PFSK-1 (cell line): Measurements from ENCODE around the gene IL1A.

Experiments used
- FOXP2 ChIP-seq: optimal IDR thresholded peaks from 2 replicates; pipeline ENCODE3; 2011; ENCODE audit warnings: borderline replicate concordance, control low read depth, inconsistent platforms; ENCODE audit not compliant: insufficient read depth; ENCODE audit errors: extremely low read length, extremely low read depth
- POLR2AphosphoS5 ChIP-seq: IDR thresholded peaks from 2 replicates; pipeline ENCODE4 v1.6.1; 2012; ENCODE audit warnings: low read depth, mild to moderate bottlenecking, control low read depth, low read length, moderate library complexity
- SIN3A ChIP-seq: IDR thresholded peaks from 2 replicates; pipeline ENCODE4 v1.6.1; 2012; ENCODE audit warnings: mild to moderate bottlenecking, low read length, moderate library complexity, borderline replicate concordance; ENCODE audit not compliant: insufficient read depth
- TAF1 ChIP-seq: IDR thresholded peaks from 2 replicates; pipeline ENCODE4 v1.6.1; 2012; ENCODE audit warnings: low read length, control low read depth, borderline replicate concordance; ENCODE audit not compliant: insufficient read depth
- TF ChIP-seq, protein P1 (sequence below), 2 experiments: IDR thresholded peaks; 2 replicates each; pipeline versions ENCODE4 v1.6.1 to v1.8.0; 2011 to 2012; ENCODE audit warnings: low read depth in 2 of 2, low read length in 2 of 2, control low read depth in 1 of 2, inconsistent platforms in 1 of 2, mild to moderate bottlenecking in 1 of 2, moderate library complexity in 1 of 2; ENCODE audit not compliant: insufficient read depth in 1 of 2

IL1A gene

DNA sequence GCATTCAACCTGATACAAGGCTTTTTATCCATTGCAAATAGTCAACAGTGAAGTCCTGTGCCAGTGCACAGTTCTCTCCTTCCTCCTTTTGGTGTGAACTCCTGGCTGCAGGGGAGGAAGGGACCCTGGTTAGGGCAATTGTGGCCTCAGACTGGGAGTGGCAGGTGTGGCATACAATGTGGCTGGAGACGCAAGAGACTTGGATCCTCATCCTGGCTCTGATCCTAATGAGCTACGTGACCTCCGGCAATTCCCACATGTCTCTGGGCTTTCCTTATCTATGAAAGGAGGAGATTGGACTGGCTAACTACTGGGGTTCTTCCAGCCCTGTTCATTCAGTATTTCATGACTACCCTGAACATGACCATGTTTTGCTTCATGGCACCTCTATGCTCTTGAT lies 10.5 kb upstream of the IL1A start:
- TF ChIP-seq FOXP2 = no peak
- TF ChIP-seq, protein P1, sequence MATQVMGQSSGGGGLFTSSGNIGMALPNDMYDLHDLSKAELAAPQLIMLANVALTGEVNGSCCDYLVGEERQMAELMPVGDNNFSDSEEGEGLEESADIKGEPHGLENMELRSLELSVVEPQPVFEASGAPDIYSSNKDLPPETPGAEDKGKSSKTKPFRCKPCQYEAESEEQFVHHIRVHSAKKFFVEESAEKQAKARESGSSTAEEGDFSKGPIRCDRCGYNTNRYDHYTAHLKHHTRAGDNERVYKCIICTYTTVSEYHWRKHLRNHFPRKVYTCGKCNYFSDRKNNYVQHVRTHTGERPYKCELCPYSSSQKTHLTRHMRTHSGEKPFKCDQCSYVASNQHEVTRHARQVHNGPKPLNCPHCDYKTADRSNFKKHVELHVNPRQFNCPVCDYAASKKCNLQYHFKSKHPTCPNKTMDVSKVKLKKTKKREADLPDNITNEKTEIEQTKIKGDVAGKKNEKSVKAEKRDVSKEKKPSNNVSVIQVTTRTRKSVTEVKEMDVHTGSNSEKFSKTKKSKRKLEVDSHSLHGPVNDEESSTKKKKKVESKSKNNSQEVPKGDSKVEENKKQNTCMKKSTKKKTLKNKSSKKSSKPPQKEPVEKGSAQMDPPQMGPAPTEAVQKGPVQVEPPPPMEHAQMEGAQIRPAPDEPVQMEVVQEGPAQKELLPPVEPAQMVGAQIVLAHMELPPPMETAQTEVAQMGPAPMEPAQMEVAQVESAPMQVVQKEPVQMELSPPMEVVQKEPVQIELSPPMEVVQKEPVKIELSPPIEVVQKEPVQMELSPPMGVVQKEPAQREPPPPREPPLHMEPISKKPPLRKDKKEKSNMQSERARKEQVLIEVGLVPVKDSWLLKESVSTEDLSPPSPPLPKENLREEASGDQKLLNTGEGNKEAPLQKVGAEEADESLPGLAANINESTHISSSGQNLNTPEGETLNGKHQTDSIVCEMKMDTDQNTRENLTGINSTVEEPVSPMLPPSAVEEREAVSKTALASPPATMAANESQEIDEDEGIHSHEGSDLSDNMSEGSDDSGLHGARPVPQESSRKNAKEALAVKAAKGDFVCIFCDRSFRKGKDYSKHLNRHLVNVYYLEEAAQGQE (IDR thresholded peaks at IDR 0.05; ENCODE audit: insufficient read depth in 1 of 2, low read depth in 2 of 2, low read length in 2 of 2) = no peak

DNA sequence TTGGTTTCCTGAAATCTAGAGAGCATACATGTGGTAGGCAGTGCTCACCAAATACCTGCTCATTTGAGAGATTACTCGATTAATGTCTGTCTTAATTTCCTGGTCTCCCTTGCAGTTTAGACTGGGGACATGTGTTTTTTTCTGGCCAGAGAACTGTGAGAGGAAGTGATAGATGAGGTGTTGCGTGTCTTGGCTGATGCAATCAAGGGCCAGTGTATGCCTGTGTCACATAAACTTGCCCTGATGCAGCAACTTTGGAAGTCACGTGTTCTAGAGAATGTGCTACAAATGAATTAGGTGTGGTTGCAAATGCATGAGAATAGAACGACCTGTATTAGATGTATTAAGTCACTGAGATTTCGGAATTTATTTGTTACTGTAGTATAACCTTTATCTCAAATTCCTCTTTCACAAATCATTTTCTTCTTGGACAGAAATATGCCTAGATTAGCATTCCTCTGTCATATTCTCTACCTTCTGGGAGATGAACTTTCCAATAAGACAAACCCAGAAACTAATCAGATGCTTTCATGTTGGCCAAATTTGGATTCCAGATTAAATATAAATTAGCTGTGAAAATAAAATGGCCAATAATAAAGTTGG lies 9.9 kb upstream of the IL1A start:
- TF ChIP-seq, protein P1 (IDR thresholded peaks at IDR 0.05; ENCODE audit: insufficient read depth in 1 of 2, low read depth in 2 of 2, low read length in 2 of 2) = no peak
- TF ChIP-seq FOXP2 (no peak), TAF1 (no peak), POLR2AphosphoS5 (no peak), SIN3A (no peak)

DNA sequence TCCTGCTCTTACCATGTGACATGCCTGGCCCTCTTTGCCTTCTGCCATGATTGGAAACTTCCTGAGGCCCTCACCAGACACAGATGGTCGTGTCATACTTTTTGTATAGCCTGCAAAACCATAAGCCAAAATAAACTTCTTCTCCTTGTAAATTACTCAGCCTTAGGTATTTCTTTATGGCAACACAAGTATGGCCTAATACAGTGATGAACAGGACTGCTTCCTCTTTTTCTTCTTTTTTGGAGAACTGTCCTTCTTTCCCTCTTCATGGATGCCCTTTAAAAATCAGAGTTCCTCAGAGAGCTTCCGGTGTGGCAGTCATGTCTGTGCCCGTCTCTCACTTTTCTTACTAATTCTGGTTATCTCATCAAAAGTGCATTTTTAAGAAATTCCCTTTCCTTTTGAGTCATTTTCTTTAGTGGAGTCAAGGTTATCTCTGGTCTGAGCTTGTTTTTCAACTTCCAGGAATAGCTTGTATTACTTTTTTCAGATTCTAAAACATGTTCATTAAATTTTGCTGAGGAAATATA lies 9.2 kb upstream of the IL1A start:
- TF ChIP-seq POLR2AphosphoS5 (no peak), TAF1 (no peak), FOXP2 (no peak), SIN3A (no peak)
- TF ChIP-seq, protein P1 (IDR thresholded peaks at IDR 0.05; ENCODE audit: insufficient read depth in 1 of 2, low read depth in 2 of 2, low read length in 2 of 2) = no peak

DNA sequence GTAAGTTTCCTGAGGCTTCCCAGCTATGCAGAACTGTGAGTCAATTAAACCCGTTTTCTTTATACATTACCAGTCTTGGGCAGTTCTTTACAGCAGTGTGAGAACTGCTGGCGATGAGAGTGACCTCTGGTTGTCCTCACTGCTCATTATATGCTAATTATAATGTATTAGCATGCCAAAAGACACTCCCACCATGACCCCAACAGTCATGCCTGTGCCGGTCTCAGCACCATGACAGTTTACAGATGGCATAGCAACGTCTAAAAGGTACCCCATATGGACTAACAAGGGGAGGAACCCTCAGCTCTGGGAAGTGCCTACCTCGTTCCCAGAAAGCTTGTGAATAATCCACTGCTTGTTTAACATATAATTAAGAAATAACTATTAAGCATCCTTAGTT lies 8.1 kb upstream of the IL1A start:
- TF ChIP-seq FOXP2 (no peak), TAF1 (no peak), POLR2AphosphoS5 (no peak), SIN3A (no peak)
- TF ChIP-seq, protein P1 (IDR thresholded peaks at IDR 0.05; ENCODE audit: insufficient read depth in 1 of 2, low read depth in 2 of 2, low read length in 2 of 2) = no peak
